ENCODE measurements around the gene ELF5. TPM values are rescaled to one million over a fixed set of nuclear protein-coding genes. Genes with fewer than 3 reads are reported as not detected.

The ELF5 gene
- total RNA-seq, 2 donors from 2014 or later, result not detected

DNA sequence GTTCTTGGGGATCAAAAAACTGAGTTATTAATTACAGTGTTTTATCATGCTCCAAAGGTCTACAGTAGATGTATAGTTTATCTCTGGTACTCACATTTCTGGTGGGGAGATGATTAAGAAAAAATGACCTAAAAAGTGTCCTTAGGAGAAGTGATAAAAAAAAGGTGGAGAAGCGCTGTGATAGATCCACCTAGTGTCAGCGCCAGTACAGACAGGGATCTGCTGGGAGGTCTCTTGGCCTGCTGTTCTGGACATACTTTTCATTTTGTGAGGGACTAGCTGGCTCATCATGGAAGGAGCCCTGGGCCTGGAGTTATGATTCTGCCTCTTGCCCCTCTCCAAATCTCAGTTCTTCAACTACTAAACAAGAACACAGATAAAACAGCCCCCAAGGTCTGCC, 2.9 kb downstream of the ELF5 start:
- no peaks in the 10 kb centered on the region for H3K4me1 Mint-ChIP-seq
- ATAC-seq (replicated peaks), result no peak
- H3K27me3 Mint-ChIP-seq, result no peaks in the 10 kb centered on the region
- H3K27ac Mint-ChIP-seq, result no peak overlapping the region
- H3K9me3 Mint-ChIP-seq, result no peaks in the 10 kb centered on the region
- no peaks in the 10 kb centered on the region for H3K36me3 Mint-ChIP-seq (ENCODE audit: low read depth)
- H3K4me3 Mint-ChIP-seq, result no peak overlapping the region

GRCh38 chr11:34510218-34510617, 3.4 kb downstream of the ELF5 start:
- no peaks in the 10 kb centered on the region for H3K9me3 Mint-ChIP-seq
- H3K4me1 Mint-ChIP-seq, result no peaks in the 10 kb centered on the region

GRCh38 chr11:34509336-34509876, 4.2 kb downstream of the ELF5 start:
- no peak overlapping the region for H3K4me3 Mint-ChIP-seq
- H3K9me3 Mint-ChIP-seq, result no peaks in the 10 kb centered on the region
- H3K4me1 Mint-ChIP-seq, result no peaks in the 10 kb centered on the region
- no peak for ATAC-seq (replicated peaks)
- no peaks in the 10 kb centered on the region for H3K36me3 Mint-ChIP-seq (ENCODE audit: low read depth)
- no peaks in the 10 kb centered on the region for H3K27me3 Mint-ChIP-seq
- no peak overlapping the region for H3K27ac Mint-ChIP-seq

More at GRCh38 chr11:34510218-34510617, 3.4 kb downstream of the ELF5 start:
- Mint-ChIP-seq H3K4me3 (no peak overlapping the region), H3K27ac (no peak overlapping the region), H3K27me3 (no peaks in the 10 kb centered on the region), H3K36me3 (ENCODE audit: low read depth) (no peaks in the 10 kb centered on the region)
- no peak for ATAC-seq (replicated peaks)

GRCh38 chr11:34508524-34508923, 5.1 kb downstream of the ELF5 start:
- Mint-ChIP-seq H3K9me3 (no peaks in the 10 kb centered on the region), H3K36me3 (ENCODE audit: low read depth) (no peaks in the 10 kb centered on the region), H3K4me1 (no peaks in the 10 kb centered on the region), H3K4me3 (no peak overlapping the region), H3K27me3 (no peaks in the 10 kb centered on the region), H3K27ac (no peak overlapping the region)
- no peak for ATAC-seq (replicated peaks)

GRCh38 chr11:34507610-34508009, 6.0 kb downstream of the ELF5 start:
- H3K27ac Mint-ChIP-seq, result no peak overlapping the region
- H3K9me3 Mint-ChIP-seq, result no peaks in the 10 kb centered on the region

GRCh38 chr11:34507156-34507555, 6.4 kb downstream of the ELF5 start:
- H3K9me3 Mint-ChIP-seq, result no peaks in the 10 kb centered on the region
- no peaks in the 10 kb centered on the region for H3K36me3 Mint-ChIP-seq (ENCODE audit: low read depth)
- no peak for ATAC-seq (replicated peaks)
- no peaks in the 10 kb centered on the region for H3K4me1 Mint-ChIP-seq
- H3K27me3 Mint-ChIP-seq, result no peaks in the 10 kb centered on the region
- no peak overlapping the region for H3K4me3 Mint-ChIP-seq
- no peak overlapping the region for H3K27ac Mint-ChIP-seq

More at GRCh38 chr11:34507610-34508009, 6.0 kb downstream of the ELF5 start:
- ATAC-seq (replicated peaks), result no peak
- H3K4me3 Mint-ChIP-seq, result no peak overlapping the region
- H3K36me3 Mint-ChIP-seq (ENCODE audit: low read depth), result no peaks in the 10 kb centered on the region
- no peaks in the 10 kb centered on the region for H3K4me1 Mint-ChIP-seq
- no peaks in the 10 kb centered on the region for H3K27me3 Mint-ChIP-seq

GRCh38 chr11:34505874-34506273, 7.7 kb downstream of the ELF5 start:
- peaks cover 5% of the 10 kb centered on the region for H3K27me3 Mint-ChIP-seq
- no peaks in the 10 kb centered on the region for H3K4me1 Mint-ChIP-seq
- H3K9me3 Mint-ChIP-seq, result no peaks in the 10 kb centered on the region
- H3K27ac Mint-ChIP-seq, result no peak overlapping the region
- no peak for ATAC-seq (replicated peaks)
- H3K36me3 Mint-ChIP-seq (ENCODE audit: low read depth), result no peaks in the 10 kb centered on the region
- H3K4me3 Mint-ChIP-seq, result no peak overlapping the region

- H3K4me3 Mint-ChIP-seq, result no peak overlapping the region
- no peaks in the 10 kb centered on the region for H3K9me3 Mint-ChIP-seq
- peaks cover 5% of the 10 kb centered on the region for H3K27me3 Mint-ChIP-seq
- H3K27ac Mint-ChIP-seq, result no peak overlapping the region
- H3K4me1 Mint-ChIP-seq, result no peaks in the 10 kb centered on the region
- no peak for ATAC-seq (replicated peaks)
- no peaks in the 10 kb centered on the region for H3K36me3 Mint-ChIP-seq (ENCODE audit: low read depth)
These were observed 10.6 kb downstream of the ELF5 start for GRCh38 chr11:34502949-34503348.

GRCh38 chr11:34501949-34502348, 11.6 kb downstream of the ELF5 start:
- Mint-ChIP-seq H3K36me3 (ENCODE audit: low read depth) (no peaks in the 10 kb centered on the region), H3K4me1 (no peaks in the 10 kb centered on the region), H3K4me3 (no peak overlapping the region), H3K27me3 (peaks cover 5% of the 10 kb centered on the region), H3K27ac (no peak overlapping the region), H3K9me3 (no peaks in the 10 kb centered on the region)
- ATAC-seq (replicated peaks), result no peak

DNA sequence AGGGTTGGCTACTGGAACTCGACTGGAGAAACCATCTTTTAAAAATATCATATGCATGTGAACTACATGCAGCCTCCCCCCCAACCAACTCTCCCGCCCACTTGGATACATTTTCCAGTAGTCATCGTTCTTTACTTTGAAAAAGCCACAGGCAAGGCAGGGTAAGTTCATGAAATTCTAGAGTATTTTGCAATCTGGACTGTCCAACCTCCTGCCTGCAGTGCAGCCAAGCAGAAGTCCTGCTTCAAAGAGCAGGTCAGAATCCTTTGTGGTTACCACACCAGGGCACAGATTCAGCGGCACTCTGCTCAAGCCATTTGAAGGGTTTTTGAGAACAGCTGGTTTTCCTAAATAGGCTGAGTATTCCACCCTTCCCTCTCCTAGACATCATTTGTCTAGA, 12.1 kb downstream of the ELF5 start:
- Mint-ChIP-seq H3K27me3 (peaks cover 5% of the 10 kb centered on the region), H3K4me3 (no peak overlapping the region)
- ATAC-seq (replicated peaks), result no peak

DNA sequence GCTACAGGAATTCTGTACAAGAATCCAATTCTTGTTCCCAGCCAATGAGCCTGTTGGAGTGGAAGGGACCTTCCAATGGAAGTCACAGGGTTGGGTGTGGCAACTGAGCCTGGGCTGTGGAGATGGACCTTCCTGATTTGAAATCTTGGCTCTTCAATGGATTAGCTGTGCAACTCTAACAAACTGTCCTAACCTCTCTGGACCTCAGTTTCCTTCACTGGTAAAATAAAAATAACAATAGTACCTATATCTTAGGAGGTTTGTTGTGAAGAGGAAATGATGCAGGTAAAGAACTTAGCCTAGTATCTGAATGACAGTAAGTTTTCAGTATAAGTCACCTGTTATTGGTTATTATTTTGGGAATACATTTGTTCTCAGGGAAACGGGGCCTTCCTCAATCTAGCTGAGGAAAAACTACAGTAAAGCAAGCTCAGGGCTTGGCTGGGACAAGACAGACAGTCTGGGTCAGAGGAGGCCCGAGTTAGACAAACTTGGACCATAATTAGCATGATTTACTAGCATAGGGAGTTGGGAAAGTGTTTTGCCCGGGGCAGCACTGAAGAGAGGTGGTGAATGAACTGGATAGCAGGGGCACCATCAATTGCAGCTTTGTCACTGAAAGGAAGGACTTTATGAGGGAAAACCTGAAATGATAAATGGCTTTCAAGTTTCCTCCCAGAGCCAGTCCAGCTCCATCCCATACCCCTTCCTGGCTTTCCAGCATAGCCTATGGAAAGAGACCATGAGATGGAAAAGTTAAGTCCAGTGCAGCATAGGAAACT, 13.7 kb downstream of the ELF5 start:
- Mint-ChIP-seq H3K4me3 (no peak overlapping the region), H3K27ac (no peak overlapping the region), H3K4me1 (no peaks in the 10 kb centered on the region), H3K9me3 (no peaks in the 10 kb centered on the region), H3K36me3 (ENCODE audit: low read depth) (no peaks in the 10 kb centered on the region), H3K27me3 (peaks cover 7% of the 10 kb centered on the region)
- ATAC-seq (replicated peaks), result no peak

More for the DNA sequence above, 12.1 kb downstream of the ELF5 start:
- H3K36me3 Mint-ChIP-seq (ENCODE audit: low read depth), result no peaks in the 10 kb centered on the region
- no peaks in the 10 kb centered on the region for H3K9me3 Mint-ChIP-seq
- H3K27ac Mint-ChIP-seq, result no peak overlapping the region
- no peaks in the 10 kb centered on the region for H3K4me1 Mint-ChIP-seq

GRCh38 chr11:34495724-34496377, 17.7 kb downstream of the ELF5 start:
- Mint-ChIP-seq H3K9me3 (no peaks in the 10 kb centered on the region), H3K27me3 (peaks cover 4% of the 10 kb centered on the region), H3K27ac (no peak overlapping the region), H3K4me3 (no peak overlapping the region), H3K4me1 (no peaks in the 10 kb centered on the region), H3K36me3 (ENCODE audit: low read depth) (no peaks in the 10 kb centered on the region)
- ATAC-seq (replicated peaks), result no peak

DNA sequence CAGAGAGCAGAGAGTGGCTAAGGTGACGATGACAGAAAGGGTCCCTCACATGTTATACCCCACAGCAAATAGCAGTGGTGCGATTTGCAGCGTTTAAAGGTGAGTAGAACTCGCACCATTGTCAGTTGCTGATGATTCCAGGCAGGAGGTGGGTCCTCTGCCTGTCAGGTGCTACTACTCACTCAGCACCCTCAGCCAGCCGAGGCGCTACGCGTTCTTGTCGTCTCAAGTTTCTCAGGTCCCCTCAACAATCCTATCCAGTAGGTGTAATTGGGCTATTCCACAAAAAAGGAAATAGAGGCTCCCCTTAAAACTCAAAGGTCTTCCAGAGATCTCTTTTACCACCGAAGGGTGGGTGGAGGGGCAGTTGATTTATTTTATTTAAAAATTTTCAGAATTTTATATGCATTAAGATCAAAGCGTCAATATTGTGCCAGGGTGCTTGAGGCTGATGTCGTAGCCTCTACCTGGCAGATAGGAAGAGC, 18.3 kb downstream of the ELF5 start:
- H3K9me3 Mint-ChIP-seq, result no peaks in the 10 kb centered on the region
- peak overlapping the region; percentile 67 for H3K27ac Mint-ChIP-seq
- no peak for ATAC-seq (replicated peaks)
- no peaks in the 10 kb centered on the region for H3K36me3 Mint-ChIP-seq (ENCODE audit: low read depth)
- H3K4me1 Mint-ChIP-seq, result no peaks in the 10 kb centered on the region
- no peak overlapping the region for H3K4me3 Mint-ChIP-seq
- peaks cover 4% of the 10 kb centered on the region for H3K27me3 Mint-ChIP-seq

- no peaks in the 10 kb centered on the region for H3K9me3 Mint-ChIP-seq
- ATAC-seq (replicated peaks), result no peak
- no peak overlapping the region for H3K27ac Mint-ChIP-seq
- H3K4me3 Mint-ChIP-seq, result no peak overlapping the region
- no peaks in the 10 kb centered on the region for H3K4me1 Mint-ChIP-seq
- H3K27me3 Mint-ChIP-seq, result peaks cover 4% of the 10 kb centered on the region
- H3K36me3 Mint-ChIP-seq (ENCODE audit: low read depth), result no peaks in the 10 kb centered on the region
These were observed 19.5 kb downstream of the ELF5 start for GRCh38 chr11:34493926-34494595.

All from activated T-helper 17 cell treated with anti-CD3 and anti-CD28 coated beads, Interleukin-2, amount 50 U/mL, for 72 hours (primary cell).